Right ventricle myocardium inferior (tissue), 1 donor: ENCODE data around the gene YBEY. TPM values are rescaled to one million over a fixed set of nuclear protein-coding genes. Genes with fewer than 3 reads are reported as not detected.
A peak's percentile ranks its signal among the peaks of the same experiment; 100 is the strongest.
"Not testable (repeated sequence)": the region's sequence is repeated elsewhere in the genome, so short reads cannot be mapped to it uniquely, and the experiment has no call there.

Source experiments
- ATAC-seq: fragments of 200-7000 bp; cut with Tn5 transposase; one replicate; pipeline ENCODE4 v1.9.1; 2020; ENCODE audit warnings: mild to moderate bottlenecking, moderate library complexity
- DNase-seq: peaks from one replicate; pipeline ENCODE4 v3.0.0; 2021; ENCODE audit errors: missing footprints
- intact Hi-C: fragments of 100-400 bp; cut with DNase I; formaldehyde crosslinking; loops from one replicate; pipeline ENCODE4 v1.11.0; 2022
- total RNA-seq: library from RNA; stranded (reverse); fragmentation: NEBNext Ultra II Directional; extraction: Animal tissue kit (Norgen Biotek cat#: 25700); gene quantifications from one replicate; pipeline ENCODE4 v1.2.1, GENCODE V29; 2021
- donor health status: DM: no; HTN: yes; CAD: no; lungs with severe emphysema.

YBEY gene
- total RNA-seq, 1 donor from 2014 or later: 18.6 TPM

DNA sequence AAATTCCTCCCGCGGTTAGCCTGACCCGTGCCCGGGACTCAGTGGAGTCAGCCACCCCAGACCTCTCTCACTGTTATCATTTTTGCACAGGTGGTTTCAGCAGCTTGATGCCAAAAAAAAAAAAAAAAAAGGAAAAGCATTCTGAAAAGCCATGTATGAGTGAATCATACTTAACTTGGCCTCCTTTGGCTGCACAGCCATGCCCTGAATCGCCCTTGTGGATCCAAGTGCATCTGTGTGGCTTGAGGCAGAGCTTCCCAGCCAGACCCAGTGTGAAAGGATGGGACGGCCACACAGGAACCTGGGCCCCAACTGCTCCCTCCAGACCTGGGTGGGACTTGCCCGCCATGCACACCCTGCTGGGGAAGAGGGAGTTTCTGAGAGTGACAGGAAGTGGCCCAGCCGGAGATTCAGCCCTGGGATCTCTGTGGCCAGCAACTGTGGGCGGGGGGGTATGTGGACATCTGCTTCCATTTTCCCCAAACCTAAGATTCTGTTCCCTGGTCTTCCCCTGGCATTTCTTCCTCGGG lies 8.6 kb downstream of the YBEY start:
- ATAC-seq (no peak), DNase-seq (no peak)
- intact Hi-C loops: no loop called here

DNA sequence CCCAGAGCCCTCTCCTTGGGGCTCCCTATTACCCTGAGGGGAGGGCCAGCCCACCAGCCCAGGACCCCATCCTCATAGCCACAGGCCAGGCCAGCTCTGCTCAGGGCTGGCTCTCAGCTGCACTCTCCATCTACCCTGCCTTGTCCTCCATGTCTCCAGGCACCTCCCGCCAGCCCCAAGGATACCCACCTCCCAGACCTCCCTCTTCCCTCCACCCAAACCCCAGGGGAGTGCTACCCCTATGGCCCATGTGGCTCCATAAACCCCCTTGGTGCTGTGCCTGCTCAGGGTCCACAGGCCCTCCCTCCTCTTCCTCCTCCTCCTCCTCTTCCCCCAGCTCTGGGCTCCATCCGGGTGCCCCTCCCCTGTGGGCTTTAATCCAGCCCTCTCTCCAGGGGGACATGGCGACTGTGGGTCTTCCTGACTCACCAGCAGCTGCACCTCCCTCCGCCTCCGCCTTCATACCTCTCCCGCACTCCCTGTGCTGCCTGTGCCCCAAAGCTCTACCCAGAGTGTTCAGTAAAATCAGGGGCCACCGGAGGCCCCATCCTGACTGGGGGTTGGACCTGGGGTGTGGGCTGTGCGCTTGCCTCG lies 9.1 kb downstream of the YBEY start:
- ATAC-seq: peak; percentile 20
- DNase-seq: no peak
- intact Hi-C loops: no loop called here

DNA sequence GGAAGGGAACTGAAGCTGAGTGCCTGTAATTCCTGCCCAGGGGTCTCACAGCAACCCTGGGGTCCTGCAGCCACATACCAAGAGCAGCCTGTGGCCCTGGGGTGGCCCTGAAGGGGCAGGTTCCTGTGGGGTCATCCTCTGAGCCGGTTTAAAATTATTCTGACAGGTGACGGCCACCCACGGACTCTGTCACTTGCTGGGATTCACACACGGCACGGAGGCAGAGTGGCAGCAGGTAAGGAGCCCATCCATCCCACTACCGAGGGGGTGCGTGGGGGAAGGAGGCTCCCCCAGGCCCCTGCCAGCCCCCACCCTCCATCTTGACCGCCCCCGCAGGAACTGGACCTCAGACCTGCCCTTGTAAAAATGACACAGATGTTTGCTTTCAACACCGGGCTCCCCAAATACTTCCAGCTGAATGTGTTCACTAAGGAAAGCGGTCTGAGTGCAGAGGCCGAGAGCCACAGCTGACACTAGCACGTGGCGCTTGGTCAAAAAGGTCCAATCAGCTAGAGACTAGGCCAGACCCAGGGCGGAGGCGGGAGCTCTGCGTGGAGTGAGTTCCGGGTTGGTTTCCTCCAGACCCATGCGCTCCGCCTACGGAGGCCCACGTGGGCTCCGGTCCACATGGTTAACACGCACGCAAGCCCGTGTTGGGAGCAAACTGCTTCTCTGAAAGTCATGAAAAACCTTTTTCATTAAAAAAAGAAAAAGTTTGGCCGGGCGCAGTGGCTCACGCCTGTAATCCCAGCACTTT lies 10.0 kb downstream of the YBEY start:
- DNase-seq (peak; percentile 95), ATAC-seq (peak; percentile 97)
- intact Hi-C loops: no loop called here

- peak; percentile 76 for DNase-seq
- ATAC-seq: peak; percentile 32
Observed at GRCh38 chr21:46297338-46298271, 11.5 kb downstream of the YBEY start.

DNA sequence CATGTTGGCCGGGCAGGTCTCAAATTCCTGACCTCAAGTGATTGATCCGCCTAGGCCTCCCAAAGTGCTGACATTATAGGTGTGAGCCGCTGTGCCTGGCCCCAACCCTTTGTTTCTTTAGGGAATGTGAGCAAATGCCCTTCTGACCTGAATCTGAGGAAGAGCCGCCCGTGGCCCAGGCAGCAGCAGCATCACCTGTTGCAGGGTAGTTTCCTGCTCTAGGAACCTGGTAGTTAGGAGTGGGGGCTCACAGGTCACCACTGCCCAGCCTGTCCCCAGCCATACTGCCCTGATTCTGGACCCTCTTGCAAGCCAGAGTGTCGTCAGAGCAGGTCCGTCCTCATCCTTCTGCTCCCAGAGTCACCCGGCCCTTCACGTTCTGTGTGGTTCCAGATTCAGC lies 13.0 kb downstream of the YBEY start:
- intact Hi-C loops: no loop called here
- DNase-seq: no peak
- ATAC-seq: no peak

More at GRCh38 chr21:46297338-46298271, 11.5 kb downstream of the YBEY start:
- intact Hi-C loops: no loop called here

GRCh38 chr21:46301759-46302158 lies 15.6 kb downstream of the YBEY start:
- intact Hi-C loops: no loop called here
- no peak for ATAC-seq
- no peak for DNase-seq

- no peak for ATAC-seq
- DNase-seq: no peak
- intact Hi-C loops: no loop called here
Observed at GRCh38 chr21:46304437-46304836, 18.3 kb downstream of the YBEY start.

DNA sequence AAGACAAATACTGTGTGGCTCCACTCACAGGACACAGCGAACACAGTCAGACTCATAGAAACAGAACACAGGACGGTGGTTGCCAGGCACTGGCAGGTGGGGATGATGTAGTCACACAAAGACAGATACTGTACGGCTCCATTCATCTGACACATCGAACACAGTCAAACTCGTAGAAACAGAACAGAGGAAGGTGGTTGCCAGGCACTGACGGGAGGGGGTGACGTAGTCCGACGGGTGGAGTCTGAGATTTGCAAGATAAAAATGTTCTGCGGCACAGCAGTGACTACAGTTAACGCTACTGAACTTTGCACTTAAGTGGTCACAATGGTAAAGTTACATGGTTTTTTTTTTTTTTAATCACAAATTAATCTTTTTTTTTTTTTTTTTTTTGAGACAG lies 18.8 kb downstream of the YBEY start:
- no peak for ATAC-seq
- intact Hi-C loops: no loop called here
- no peak for DNase-seq

GRCh38 chr21:46307625-46308024 lies 21.5 kb downstream of the YBEY start:
- ATAC-seq: no peak
- DNase-seq: no peak
- intact Hi-C loops: no loop called here

- intact Hi-C loops: no loop called here
- ATAC-seq: no peak
Observed at GRCh38 chr21:46308431-46308830, 22.3 kb downstream of the YBEY start.

DNA sequence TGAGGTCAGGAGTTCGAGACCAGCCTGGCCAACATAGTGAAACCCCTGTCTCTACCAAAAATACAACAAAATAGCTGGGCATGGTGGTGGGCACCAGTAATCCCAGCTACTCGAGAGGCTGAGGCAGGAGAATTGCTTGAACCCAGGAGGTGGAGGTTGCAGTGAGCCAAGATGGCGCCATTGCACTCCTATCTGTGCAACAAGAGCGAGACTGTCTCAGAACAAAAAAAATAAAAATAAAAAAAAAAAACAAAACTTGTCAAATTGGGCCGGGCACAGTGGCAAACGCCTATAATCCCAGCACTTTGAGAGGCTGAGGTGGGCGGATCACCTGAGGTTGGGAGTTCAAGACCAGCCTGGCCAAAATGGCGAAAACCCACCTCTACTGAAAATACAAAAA lies 24.1 kb downstream of the YBEY start:
- DNase-seq, intact Hi-C loops, ATAC-seq: not testable (repeated sequence)

More at GRCh38 chr21:46308431-46308830, 22.3 kb downstream of the YBEY start:
- DNase-seq: no peak

- intact Hi-C loops: no loop called here
- ATAC-seq (no peak), DNase-seq (no peak)
Observed at GRCh38 chr21:46311568-46311967, 25.4 kb downstream of the YBEY start.

DNA sequence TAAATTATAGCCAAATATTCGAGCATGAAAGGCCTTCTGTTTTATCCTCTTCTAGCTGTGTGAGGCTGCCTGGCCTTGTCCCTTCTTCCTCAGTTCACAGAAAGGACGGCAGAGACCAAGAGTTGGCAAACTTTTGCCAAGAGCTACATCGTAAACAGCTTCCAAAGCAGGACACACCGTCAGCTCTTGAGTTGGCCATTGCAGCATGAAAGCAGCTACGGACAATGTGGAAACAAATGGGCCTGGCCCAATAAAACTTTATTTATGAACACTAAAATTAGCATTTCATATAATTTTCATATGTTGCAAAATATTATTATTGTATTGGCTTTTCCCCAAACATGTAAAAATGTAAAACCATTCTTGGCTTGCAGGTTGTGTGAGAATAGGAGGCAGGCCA lies 26.8 kb downstream of the YBEY start:
- DNase-seq: no peak
- intact Hi-C loops: no loop called here

DNA sequence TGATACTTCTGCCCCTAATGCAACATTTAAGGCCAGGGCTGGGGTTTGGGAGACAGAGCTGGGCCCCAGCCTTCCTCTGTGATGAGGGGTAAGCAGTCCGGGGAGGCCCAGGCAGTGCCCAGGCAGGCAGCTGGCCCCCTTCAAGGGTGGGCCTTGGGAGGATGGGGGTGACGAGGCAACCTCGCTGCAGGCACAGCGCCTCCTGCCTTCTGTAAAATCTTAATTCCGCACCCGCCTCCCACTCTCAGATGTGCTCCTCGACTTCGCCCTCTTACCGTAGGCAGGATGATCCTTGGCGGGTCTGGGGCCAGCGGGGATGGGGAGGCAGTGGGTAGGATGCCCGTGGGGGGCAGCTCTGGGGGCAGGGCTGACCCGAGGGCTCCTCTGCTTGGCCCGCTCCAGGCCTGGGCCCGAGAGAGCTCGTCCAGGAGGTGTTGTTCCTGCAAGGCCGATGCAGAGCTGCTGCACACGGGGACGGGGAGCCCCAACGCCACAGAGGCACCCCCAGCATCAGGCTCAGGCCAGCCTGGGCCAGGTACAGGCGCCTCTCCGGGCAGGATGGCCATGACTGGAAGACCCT lies 28.4 kb downstream of the YBEY start:
- DNase-seq (no peak), ATAC-seq (no peak)
- intact Hi-C loops: no loop called here

More for the DNA sequence above, 26.8 kb downstream of the YBEY start:
- no peak for ATAC-seq

- no peak for ATAC-seq
- intact Hi-C loops: no loop called here
- DNase-seq: no peak
Observed at GRCh38 chr21:46316708-46317324, 30.7 kb downstream of the YBEY start.

GRCh38 chr21:46317710-46318463 lies 31.7 kb downstream of the YBEY start:
- ATAC-seq (peak; percentile 86), DNase-seq (no peak)
- intact Hi-C loops: no loop called here

GRCh38 chr21:46318464-46318845 lies 32.3 kb downstream of the YBEY start:
- ATAC-seq (no peak), DNase-seq (no peak)
- intact Hi-C loops: no loop called here

GRCh38 chr21:46319186-46319585 lies 33.0 kb downstream of the YBEY start:
- no peak for DNase-seq
- intact Hi-C loops: no loop called here
- ATAC-seq: no peak
